HG03432 (cell line): ENCODE results near the gene ARHGAP11A.

ENCODE experiments used
- ATAC-seq: cut with Tn5 transposase; IDR thresholded peaks from one replicate; pipeline ENCODE4 v1.9.1; 2021; ENCODE audit warnings: mild to moderate bottlenecking, moderate library complexity; ENCODE audit not compliant: unreplicated experiment

Gene ARHGAP11A

GRCh38 chr15:32683906-32684584 is 68.7 kb downstream of the ARHGAP11A start:
- ATAC-seq: no peak

GRCh38 chr15:32685576-32685975 is 70.3 kb downstream of the ARHGAP11A start:
- ATAC-seq: no peak

- ATAC-seq: no peak
Observed at GRCh38 chr15:32687556-32687955, 72.3 kb downstream of the ARHGAP11A start.

GRCh38 chr15:32688151-32688639 is 72.9 kb downstream of the ARHGAP11A start:
- no peak for ATAC-seq
